Choroid plexus epithelial cell (primary cell): ENCODE measurements around the gene PCDH8.
A peak's percentile ranks its signal among the peaks of the same experiment; 100 is the strongest.
"Not testable (repeated sequence)": the region's sequence is repeated elsewhere in the genome, so short reads cannot be mapped to it uniquely, and the experiment has no call there.

ENCODE experiments used
- DNase-seq: peaks from one replicate; pipeline ENCODE4 v3.0.0-alpha.2; 2010; ENCODE audit warnings: low read depth
- H3K4me3 ChIP-seq: 2 replicates; pipeline ENCODE4 v1.5.1; 2011; ENCODE audit warnings: low read depth, mild to moderate bottlenecking, control low read depth, low read length, moderate library complexity
- TF ChIP-seq, protein P1 (sequence below): conservative IDR thresholded peaks from 2 replicates; pipeline ENCODE4 v1.5.1; 2011; ENCODE audit warnings: low read depth, mild to moderate bottlenecking, control low read depth, inconsistent platforms, low read length, moderate library complexity

The PCDH8 gene

DNA sequence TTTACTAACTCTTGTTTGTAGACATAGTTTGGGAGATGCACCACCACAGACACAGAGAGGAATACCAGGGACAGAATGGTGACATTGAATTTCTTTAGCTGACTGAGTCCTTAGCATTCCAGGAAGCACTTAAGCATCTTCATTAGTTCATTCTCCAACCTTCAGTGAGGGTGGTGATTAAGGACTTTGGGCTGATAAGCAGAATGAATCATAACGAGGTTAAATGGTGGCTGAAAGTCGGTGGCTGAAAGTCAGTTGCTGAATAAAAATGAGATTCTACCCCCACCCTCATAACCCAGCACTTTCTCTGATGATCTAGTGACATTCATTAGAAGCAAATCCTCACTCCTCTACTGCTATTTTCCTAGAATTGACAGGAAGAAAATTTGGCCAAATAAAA, 10.6 kb downstream of the PCDH8 start:
- TF ChIP-seq, protein P1, sequence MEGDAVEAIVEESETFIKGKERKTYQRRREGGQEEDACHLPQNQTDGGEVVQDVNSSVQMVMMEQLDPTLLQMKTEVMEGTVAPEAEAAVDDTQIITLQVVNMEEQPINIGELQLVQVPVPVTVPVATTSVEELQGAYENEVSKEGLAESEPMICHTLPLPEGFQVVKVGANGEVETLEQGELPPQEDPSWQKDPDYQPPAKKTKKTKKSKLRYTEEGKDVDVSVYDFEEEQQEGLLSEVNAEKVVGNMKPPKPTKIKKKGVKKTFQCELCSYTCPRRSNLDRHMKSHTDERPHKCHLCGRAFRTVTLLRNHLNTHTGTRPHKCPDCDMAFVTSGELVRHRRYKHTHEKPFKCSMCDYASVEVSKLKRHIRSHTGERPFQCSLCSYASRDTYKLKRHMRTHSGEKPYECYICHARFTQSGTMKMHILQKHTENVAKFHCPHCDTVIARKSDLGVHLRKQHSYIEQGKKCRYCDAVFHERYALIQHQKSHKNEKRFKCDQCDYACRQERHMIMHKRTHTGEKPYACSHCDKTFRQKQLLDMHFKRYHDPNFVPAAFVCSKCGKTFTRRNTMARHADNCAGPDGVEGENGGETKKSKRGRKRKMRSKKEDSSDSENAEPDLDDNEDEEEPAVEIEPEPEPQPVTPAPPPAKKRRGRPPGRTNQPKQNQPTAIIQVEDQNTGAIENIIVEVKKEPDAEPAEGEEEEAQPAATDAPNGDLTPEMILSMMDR = no peak
- H3K4me3 ChIP-seq = no peak overlapping the region
- no peak for DNase-seq

- TF ChIP-seq, protein P1 = no peak
- no peak for DNase-seq
- H3K4me3 ChIP-seq = no peak overlapping the region
These were observed 13.2 kb downstream of the PCDH8 start for GRCh38 chr13:52835071-52835839.

DNA sequence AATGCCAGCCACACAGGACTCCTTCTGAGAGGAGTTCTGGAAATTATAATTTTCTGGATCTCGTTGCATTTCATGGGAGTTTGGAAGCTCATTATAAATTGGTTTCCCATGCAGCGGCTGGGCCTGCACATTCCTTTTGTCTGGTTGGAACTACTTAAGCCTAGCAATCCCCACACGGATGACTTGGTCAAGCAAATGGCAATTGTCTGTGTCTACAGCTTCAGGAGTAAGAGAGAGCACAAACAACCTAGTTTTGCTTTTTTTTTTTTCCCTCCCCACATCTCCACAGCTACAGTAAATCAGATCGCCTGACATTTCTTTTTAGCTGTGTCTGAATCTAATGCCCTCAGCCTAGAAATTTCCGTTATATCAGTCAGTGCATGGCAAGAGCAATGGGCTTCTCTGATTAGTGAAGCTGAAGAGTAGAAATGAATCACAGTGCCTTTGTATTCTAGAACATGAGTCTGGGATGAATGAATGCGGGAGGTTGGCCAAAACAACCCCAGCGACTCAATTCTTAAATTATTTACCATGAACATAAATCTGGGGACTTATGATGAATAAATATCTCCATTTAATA, 15.1 kb downstream of the PCDH8 start:
- no peak overlapping the region for H3K4me3 ChIP-seq
- TF ChIP-seq, protein P1 = no peak
- no peak for DNase-seq

GRCh38 chr13:52832313-52832712, 16.1 kb downstream of the PCDH8 start:
- TF ChIP-seq, protein P1 = no peak
- no peak overlapping the region for H3K4me3 ChIP-seq
- no peak for DNase-seq

DNA sequence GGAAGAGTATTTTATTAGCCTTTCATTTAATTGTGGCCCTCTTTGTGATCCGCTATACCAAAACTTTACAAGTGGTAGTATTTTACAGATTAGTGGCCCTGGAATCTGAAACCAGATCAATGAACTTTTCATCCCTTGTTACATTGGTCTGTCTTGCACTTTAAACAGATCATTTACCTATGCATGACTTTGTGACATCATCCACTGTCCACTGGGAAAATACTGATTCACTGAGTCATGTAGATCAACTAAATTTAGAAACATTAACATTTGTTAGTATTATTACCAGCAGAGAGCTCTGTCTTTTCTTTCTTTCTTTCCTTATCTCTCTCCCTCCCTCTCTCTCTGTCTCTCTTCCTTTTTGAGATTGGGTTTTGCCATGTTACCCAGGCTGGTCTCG, 17.5 kb downstream of the PCDH8 start:
- TF ChIP-seq, protein P1 = no peak
- H3K4me3 ChIP-seq = no peak overlapping the region
- peak; percentile 5 for DNase-seq

- TF ChIP-seq, protein P1 = no peak
- DNase-seq = no peak
- H3K4me3 ChIP-seq = no peak overlapping the region
These were observed 20.6 kb downstream of the PCDH8 start for GRCh38 chr13:52827839-52828238.

DNA sequence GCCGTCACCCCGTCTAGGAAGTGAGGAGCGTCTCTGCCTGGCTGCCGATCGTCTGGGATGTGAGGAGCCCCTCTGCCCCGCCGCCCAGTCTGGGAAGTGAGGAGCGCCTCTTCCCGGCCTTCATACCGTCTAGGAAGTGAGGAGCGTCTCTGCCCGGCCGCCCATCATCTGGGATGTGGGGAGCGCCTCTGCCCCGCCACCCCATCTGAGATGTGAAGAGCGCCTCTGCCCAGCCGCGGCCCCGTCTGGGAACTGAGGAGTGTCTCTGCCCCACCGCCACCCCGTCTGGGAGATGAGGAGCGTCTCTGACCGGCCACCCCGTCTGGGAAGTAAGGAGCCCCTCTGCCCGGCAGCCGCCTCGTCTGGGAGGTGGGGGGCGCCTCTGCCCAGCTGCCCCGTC, 30.6 kb downstream of the PCDH8 start:
- not testable (repeated sequence) for DNase-seq, H3K4me3 ChIP-seq
